LNCaP clone FGC (cell line): Measurements from ENCODE around the gene PROCA1.

Experiments used
- DNase-seq: peaks from one replicate; pipeline ENCODE4 v3.0.0-alpha.2; 2011; ENCODE audit warnings: low read depth
- H3K4me3 ChIP-seq: 2 replicates; pipeline ENCODE4 v1.5.1; 2011; ENCODE audit warnings: mild to moderate bottlenecking, low read depth, low read length, control low read depth
- TF ChIP-seq, protein P1 (sequence below): IDR thresholded peaks from 2 replicates; pipeline ENCODE4 v1.5.1; 2012; ENCODE audit warnings: mild to moderate bottlenecking; ENCODE audit not compliant: control insufficient read depth, insufficient read depth; ENCODE audit errors: extremely low read depth

Gene PROCA1

GRCh38 chr17:28726226-28726626 is 14.5 kb upstream of the PROCA1 start, which contains the start of gene TLCD1:
TSS of gene TLCD1 (minus strand) at chr17:28726233. CDS start at chr17:28726097, 136 bp downstream.
- no peak for DNase-seq
- H3K4me3 ChIP-seq = peak within 1 kb of the TSS; percentile 81
- TF ChIP-seq, protein P1, sequence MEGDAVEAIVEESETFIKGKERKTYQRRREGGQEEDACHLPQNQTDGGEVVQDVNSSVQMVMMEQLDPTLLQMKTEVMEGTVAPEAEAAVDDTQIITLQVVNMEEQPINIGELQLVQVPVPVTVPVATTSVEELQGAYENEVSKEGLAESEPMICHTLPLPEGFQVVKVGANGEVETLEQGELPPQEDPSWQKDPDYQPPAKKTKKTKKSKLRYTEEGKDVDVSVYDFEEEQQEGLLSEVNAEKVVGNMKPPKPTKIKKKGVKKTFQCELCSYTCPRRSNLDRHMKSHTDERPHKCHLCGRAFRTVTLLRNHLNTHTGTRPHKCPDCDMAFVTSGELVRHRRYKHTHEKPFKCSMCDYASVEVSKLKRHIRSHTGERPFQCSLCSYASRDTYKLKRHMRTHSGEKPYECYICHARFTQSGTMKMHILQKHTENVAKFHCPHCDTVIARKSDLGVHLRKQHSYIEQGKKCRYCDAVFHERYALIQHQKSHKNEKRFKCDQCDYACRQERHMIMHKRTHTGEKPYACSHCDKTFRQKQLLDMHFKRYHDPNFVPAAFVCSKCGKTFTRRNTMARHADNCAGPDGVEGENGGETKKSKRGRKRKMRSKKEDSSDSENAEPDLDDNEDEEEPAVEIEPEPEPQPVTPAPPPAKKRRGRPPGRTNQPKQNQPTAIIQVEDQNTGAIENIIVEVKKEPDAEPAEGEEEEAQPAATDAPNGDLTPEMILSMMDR = no peak

DNA sequence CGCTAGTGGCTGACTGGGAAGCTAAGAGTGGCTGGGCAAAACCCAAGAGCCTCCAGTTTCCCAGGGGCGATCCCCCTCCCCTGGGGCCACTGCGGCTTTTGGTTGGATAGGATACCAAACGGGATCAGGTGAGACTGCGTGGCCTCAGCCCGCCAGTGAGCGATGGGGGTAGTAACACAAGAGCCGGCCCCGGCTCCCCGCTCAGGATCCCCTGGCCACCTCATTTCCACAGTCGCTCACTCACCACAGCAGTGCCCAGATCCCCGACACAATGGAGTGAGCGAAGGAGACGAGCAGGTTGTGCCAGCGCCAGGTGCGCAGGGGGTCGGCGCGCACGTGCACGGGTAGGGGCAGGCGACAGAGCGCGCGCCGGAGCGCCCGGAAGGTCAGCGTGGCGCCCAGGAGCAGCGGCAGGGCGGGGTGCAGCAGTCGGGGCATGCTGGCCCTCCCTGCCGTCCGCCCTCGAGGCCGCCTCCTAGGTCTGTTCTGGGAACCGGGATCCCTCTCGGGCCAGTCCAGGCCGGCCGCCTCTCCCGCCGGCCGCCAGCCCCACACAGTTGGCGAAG is 14.1 kb upstream of the PROCA1 start:
- no peak for DNase-seq
- H3K4me3 ChIP-seq = peak overlapping the region; percentile 81

GRCh38 chr17:28725166-28725659 is 13.5 kb upstream of the PROCA1 start:
- TF ChIP-seq, protein P1 = no peak
- peak overlapping the region; percentile 81 for H3K4me3 ChIP-seq
- no peak for DNase-seq

More for the DNA sequence above, 14.1 kb upstream of the PROCA1 start:
- TF ChIP-seq, protein P1 = no peak

DNA sequence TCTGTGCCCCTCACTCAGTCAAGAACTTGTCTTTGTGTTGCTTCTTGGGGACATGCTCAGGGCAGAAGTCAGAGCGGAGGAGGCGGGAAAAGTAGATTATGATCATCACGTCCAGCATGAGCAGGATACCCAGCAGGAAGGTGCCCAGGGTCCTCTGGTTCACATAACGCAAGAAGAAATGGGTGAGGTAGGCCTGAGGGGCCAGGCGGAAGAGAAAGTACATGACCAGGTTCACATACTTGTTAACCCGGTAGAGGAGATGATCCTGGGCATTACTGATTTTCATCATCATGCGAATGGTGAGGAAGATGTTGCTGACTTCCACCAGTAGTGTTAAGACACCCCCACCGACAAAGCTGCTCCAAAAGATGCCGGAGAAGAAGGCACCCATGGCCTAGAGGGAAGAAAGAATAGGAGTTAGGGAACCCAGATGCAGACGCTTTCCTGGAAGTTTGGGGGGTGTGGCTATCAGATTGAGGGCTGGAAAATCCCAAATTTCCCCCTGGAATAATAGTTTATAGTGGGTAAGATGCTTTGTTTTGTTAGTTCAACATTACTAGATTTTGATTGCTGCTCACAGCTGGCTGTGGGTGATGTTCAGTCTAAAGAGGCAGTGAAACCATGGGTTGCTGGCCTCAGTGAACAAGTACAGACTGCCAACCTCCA is 12.9 kb upstream of the PROCA1 start:
- H3K4me3 ChIP-seq = peak overlapping the region; percentile 81
- TF ChIP-seq, protein P1 = no peak
- DNase-seq = no peak

DNA sequence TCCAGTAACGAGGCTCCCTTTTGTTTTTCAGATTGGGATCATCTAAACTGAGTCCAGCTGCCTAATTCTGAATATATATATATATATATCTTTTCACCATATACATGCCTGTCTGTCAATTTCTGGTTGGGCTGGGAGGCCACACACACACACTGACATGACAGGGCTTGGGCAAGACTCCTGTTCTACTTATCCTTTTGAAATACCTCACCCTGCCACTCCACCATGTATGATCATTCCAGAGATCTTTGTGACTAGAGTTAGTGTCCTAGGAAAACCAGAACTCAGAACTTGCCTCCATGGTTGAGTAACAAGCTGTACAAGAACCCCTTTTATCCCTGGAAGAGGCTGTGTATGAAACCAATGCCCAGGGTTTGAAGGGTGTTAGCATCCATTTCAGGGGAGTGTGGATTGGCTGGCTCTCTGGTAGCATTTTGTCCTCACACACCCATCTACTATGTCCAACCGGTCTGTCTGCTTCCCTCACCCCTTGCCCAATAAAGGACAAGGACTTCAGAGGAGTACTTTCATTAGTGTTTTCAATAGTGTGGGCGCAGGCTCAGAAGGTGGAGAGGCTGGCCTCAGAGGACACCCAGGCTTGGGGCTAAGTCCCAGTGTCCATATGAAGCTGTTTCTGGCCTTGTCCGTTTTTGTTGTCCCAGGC is 12.3 kb upstream of the PROCA1 start:
- peak overlapping the region; percentile 81 for H3K4me3 ChIP-seq
- peak; percentile 45 for DNase-seq

- DNase-seq = no peak
- TF ChIP-seq, protein P1 = no peak
- no peak overlapping the region; the same call in 1 of the 2 replicates for H3K4me3 ChIP-seq
These were observed 11.6 kb upstream of the PROCA1 start for GRCh38 chr17:28723159-28723835.
